H1 (cell line): ENCODE results near the gene SPINK1. TPM values are rescaled to one million over a fixed set of nuclear protein-coding genes. Genes with fewer than 3 reads are reported as not detected.

Experiments used
- CTCF ChIA-PET: fragments of 300-600 bp; sonication (Branson Sonifier 250); formaldehyde crosslinking; loops from one replicate; lab custom pipeline; 2021; ENCODE audit not compliant: partially characterized antibody; lab: Charles Lee
- POLR2A ChIA-PET: fragments of 300-600 bp; sonication (Branson Sonifier 250); formaldehyde crosslinking; loops from one replicate; lab custom pipeline; 2021; ENCODE audit warnings: inconsistent platforms; ENCODE audit not compliant: partially characterized antibody; lab: Charles Lee
- DNase-seq, 2 experiments: peaks; one replicate each; pipeline versions ENCODE4 v3.0.0 to v3.0.0-alpha.2; 2010 to 2022; ENCODE audit warnings: low spot score in 2 of 2, low read depth in 1 of 2, mixed read lengths in 1 of 2
- FAIRE-seq: peaks from 2 replicates; lab custom pipeline; 2011; peaks lifted over from hg19 to GRCh38; lab: Jason Lieb, UNC
- H2AFZ ChIP-seq: 2 replicates; pipeline ENCODE4 v1.8.1; 2012; ENCODE audit warnings: low read length, inconsistent platforms
- H2AK5ac ChIP-seq: 2 replicates; pipeline ENCODE4 v1.6.1; 2013; ENCODE audit warnings: low read depth, low read length
- H2BK120ac ChIP-seq: replicated peaks from 2 replicates; pipeline ENCODE3; 2013; ENCODE audit warnings: low read depth, low read length, inconsistent platforms
- H2BK12ac ChIP-seq: 2 replicates; pipeline ENCODE4 v1.6.1; 2013; ENCODE audit warnings: low read depth, low read length
- H2BK15ac ChIP-seq: 2 replicates; pipeline ENCODE4 v1.6.1; 2013; ENCODE audit warnings: low read length
- H2BK20ac ChIP-seq: 2 replicates; pipeline ENCODE4 v1.6.1; 2013; ENCODE audit warnings: low read length
- H2BK5ac ChIP-seq: 2 replicates; pipeline ENCODE4 v1.6.1; 2013; ENCODE audit warnings: low read depth, low read length
- H3K14ac ChIP-seq: 2 replicates; pipeline ENCODE4 v1.6.1; 2013; ENCODE audit warnings: inconsistent platforms; ENCODE audit not compliant: insufficient read length
- H3K18ac ChIP-seq: 2 replicates; pipeline ENCODE4 v1.6.1; 2013; ENCODE audit warnings: low read length; ENCODE audit errors: extremely low read depth
- H3K23ac ChIP-seq: 2 replicates; pipeline ENCODE4 v1.6.1; 2013; ENCODE audit warnings: inconsistent platforms; ENCODE audit not compliant: insufficient read length
- H3K23me2 ChIP-seq: 2 replicates; pipeline ENCODE4 v1.6.1; 2013; ENCODE audit warnings: low read depth, low read length
- H3K27ac ChIP-seq: 2 replicates; pipeline ENCODE4 v1.6.1; 2011; ENCODE audit warnings: low read depth, low read length, inconsistent platforms
- H3K27me3 ChIP-seq, 4 experiments: replicated peaks in 1 of 4; 1 replicate in 1 of 4; 2 replicates in 3 of 4; pipeline versions ENCODE4 v1.6.1 to v1.8.1; 2011 to 2013; ENCODE audit warnings: low read length in 3 of 4, mild to moderate bottlenecking in 3 of 4, inconsistent platforms in 2 of 4, mixed read lengths in 2 of 4, moderate library complexity in 1 of 4; ENCODE audit not compliant: control insufficient read depth in 3 of 4, insufficient read depth in 3 of 4; ENCODE audit errors: extremely low read depth in 1 of 4
- H3K36me3 ChIP-seq, 4 experiments: 2 replicates each; pipeline versions ENCODE4 v1.6.1 to v1.8.1; 2011 to 2013; ENCODE audit warnings: mild to moderate bottlenecking in 4 of 4, low read length in 3 of 4, moderate library complexity in 2 of 4, control low read depth in 1 of 4, inconsistent platforms in 1 of 4; ENCODE audit not compliant: insufficient read depth in 4 of 4, control insufficient read depth in 2 of 4
- H3K4ac ChIP-seq: replicated peaks from 2 replicates; pipeline ENCODE3; 2013; ENCODE audit warnings: low read length, low read depth, mixed read lengths, inconsistent platforms; ENCODE audit not compliant: insufficient read length
- H3K4me1 ChIP-seq, 4 experiments: replicated peaks in 1 of 4; 1 replicate in 1 of 4; 2 replicates in 3 of 4; pipeline versions ENCODE4 v1.6.1 to v1.8.1; 2011 to 2013; ENCODE audit warnings: low read length in 3 of 4, inconsistent platforms in 2 of 4, mixed read lengths in 1 of 4; ENCODE audit not compliant: insufficient read depth in 4 of 4, control insufficient read depth in 3 of 4
- H3K4me2 ChIP-seq, 2 experiments: 2 replicates each; pipeline versions ENCODE4 v1.6.1 to v1.8.1; 2011 to 2013; ENCODE audit warnings: low read depth in 2 of 2, low read length in 2 of 2, control low read depth in 1 of 2, inconsistent platforms in 1 of 2, mild to moderate bottlenecking in 1 of 2; ENCODE audit not compliant: insufficient read depth in 1 of 2
- H3K4me3 ChIP-seq, 4 experiments: fragments of 200-600, 300-600 bp in 1 of 4; sonication (generic), shearing (Covaris generic), sonication (Bioruptor Twin) in 1 of 4; 2 replicates each; pipeline versions ENCODE4 v1.5.1 to v1.8.1; 2011 to 2016; ENCODE audit warnings: low read length in 4 of 4, low read depth in 3 of 4, control low read depth in 2 of 4, inconsistent platforms in 2 of 4, mild to moderate bottlenecking in 2 of 4, mixed read lengths in 1 of 4, moderate library complexity in 1 of 4; ENCODE audit not compliant: insufficient read depth in 2 of 4; ENCODE audit errors: extremely low read depth in 1 of 4
- H3K56ac ChIP-seq: replicated peaks from 2 replicates; pipeline ENCODE3; 2013; ENCODE audit warnings: low read depth, mild to moderate bottlenecking, mixed read lengths, low read length, inconsistent platforms; ENCODE audit not compliant: insufficient read length
- H3K79me1 ChIP-seq: 2 replicates; pipeline ENCODE4 v1.6.1; 2013; ENCODE audit warnings: low read depth, low read length, control low read depth
- H3K79me2 ChIP-seq, 2 experiments: 2 replicates each; pipeline versions ENCODE4 v1.6.1 to v1.8.1; 2012 to 2013; ENCODE audit warnings: low read length in 2 of 2, mild to moderate bottlenecking in 2 of 2, inconsistent platforms in 1 of 2; ENCODE audit not compliant: insufficient read depth in 2 of 2, control insufficient read depth in 1 of 2
- H3K9ac ChIP-seq, 4 experiments: replicated peaks in 1 of 4; 1 replicate in 1 of 4; 2 replicates in 3 of 4; pipeline versions ENCODE4 v1.6.1 to v1.8.1; 2011 to 2013; ENCODE audit warnings: low read depth in 3 of 4, low read length in 3 of 4, control low read depth in 2 of 4, mild to moderate bottlenecking in 2 of 4, moderate library complexity in 2 of 4, inconsistent platforms in 1 of 4; ENCODE audit errors: extremely low read depth in 1 of 4
- H3K9me3 ChIP-seq, 2 experiments: 2 replicates each; pipeline versions ENCODE4 v1.6.1 to v1.8.1; 2012 to 2013; ENCODE audit warnings: mild to moderate bottlenecking in 2 of 2, moderate library complexity in 2 of 2, control low read depth in 1 of 2, inconsistent platforms in 1 of 2, low read depth in 1 of 2, low read length in 1 of 2, mixed read lengths in 1 of 2; ENCODE audit not compliant: insufficient read depth in 2 of 2
- H4K20me1 ChIP-seq, 2 experiments: replicated peaks in 1 of 2; 2 replicates each; pipeline versions ENCODE3 to v1.8.1; 2011 to 2013; ENCODE audit warnings: inconsistent platforms in 2 of 2, low read length in 2 of 2, mild to moderate bottlenecking in 1 of 2; ENCODE audit not compliant: insufficient read depth in 2 of 2, control insufficient read depth in 1 of 2
- H4K5ac ChIP-seq: 2 replicates; pipeline ENCODE4 v1.6.1; 2013; ENCODE audit warnings: low read length, low read depth, mixed read lengths, inconsistent platforms; ENCODE audit not compliant: insufficient read length
- H4K8ac ChIP-seq: 2 replicates; pipeline ENCODE4 v1.8.0; 2013; ENCODE audit warnings: mild to moderate bottlenecking, moderate library complexity, low read length, inconsistent platforms; ENCODE audit not compliant: insufficient read depth; ENCODE audit errors: extremely low read depth
- H4K91ac ChIP-seq: replicated peaks from 2 replicates; pipeline ENCODE3; 2013; ENCODE audit warnings: low read length, mixed read lengths, inconsistent platforms; ENCODE audit not compliant: insufficient read length
- BACH1 ChIP-seq: IDR thresholded peaks from 2 replicates; pipeline ENCODE4 v1.6.1; 2012; ENCODE audit warnings: low read length, improper control_type of control experiment
- CBX5 ChIP-seq: fragments of 300-800, 300-1000 bp; sonication (generic); IDR thresholded peaks from 2 replicates; pipeline ENCODE4 v1.7.1; 2016; ENCODE audit warnings: antibody characterized with exemption, low read length, low read depth
- CEBPB ChIP-seq: IDR thresholded peaks from 2 replicates; pipeline ENCODE4 v1.6.1; 2012; ENCODE audit warnings: low read depth, low read length
- CHD1 ChIP-seq: IDR thresholded peaks from 2 replicates; pipeline ENCODE4 v1.6.1; 2012; ENCODE audit warnings: low read depth, low read length, improper control_type of control experiment
- EGR1 ChIP-seq: IDR thresholded peaks from 2 replicates; pipeline ENCODE4 v1.6.1; 2011; ENCODE audit warnings: low read depth, low read length, borderline replicate concordance
- NRF1 ChIP-seq: IDR thresholded peaks from 2 replicates; pipeline ENCODE4 v1.6.1; 2011; ENCODE audit warnings: mild to moderate bottlenecking, low read depth, low read length, improper control_type of control experiment
- POLR2A ChIP-seq, 2 experiments: IDR thresholded peaks; 1 replicate in 1 of 2; 2 replicates in 1 of 2; pipeline ENCODE4 v1.6.1; 2011; ENCODE audit warnings: low read depth in 2 of 2, low read length in 2 of 2, mild to moderate bottlenecking in 2 of 2; ENCODE audit errors: control extremely low read depth in 1 of 2
- SIX5 ChIP-seq: IDR thresholded peaks from 2 replicates; pipeline ENCODE4 v1.6.1; 2011; ENCODE audit warnings: mild to moderate bottlenecking, low read depth, low read length
- SUZ12 ChIP-seq: fragments of 200-600 bp; sonication (generic); IDR thresholded peaks from 2 replicates; pipeline ENCODE4 v1.6.1; 2012; ENCODE audit warnings: mild to moderate bottlenecking, inconsistent platforms, low read length, moderate library complexity, mixed read lengths
- TAF7 ChIP-seq: optimal IDR thresholded peaks from 2 replicates; pipeline ENCODE3; 2011; ENCODE audit warnings: low read depth, mild to moderate bottlenecking, inconsistent platforms, low read length, moderate library complexity, borderline replicate concordance
- ZNF274 ChIP-seq: IDR thresholded peaks from 2 replicates; pipeline ENCODE4 v1.7.0; 2012; ENCODE audit warnings: low read length, borderline replicate concordance; ENCODE audit errors: extremely low read depth
- WGBS, 2 experiments: shearing (Covaris generic) in 1 of 2; methylation state at CpG; one replicate each; pipeline versions ENCODE4 v1.1.6 to v1.1.7; 2013 to 2015; ENCODE audit warnings: low lambda C conversion rate in 2 of 2, mixed read lengths in 2 of 2, inconsistent platforms in 1 of 2, low coverage in 1 of 2, missing lambda C conversion rate in 1 of 2; ENCODE audit not compliant: insufficient replicate concordance in 2 of 2, insufficient coverage in 1 of 2, insufficient read length in 1 of 2; ENCODE audit errors: extremely low coverage in 1 of 2, missing lambda C conversion rate in 1 of 2; 5-methylcytosine and 5-hydroxymethylcytosine counted together
- polyA plus RNA-seq, 7 experiments: library from polyadenylated mRNA; depleted of rRNA in 3 of 7; stranded (reverse) in 5 of 7; unstranded in 2 of 7; fragments of >200 nt in 5 of 7; fragments of 200-250 nt in 2 of 7; gene quantifications; 1 replicate in 5 of 7; 2 replicates in 1 of 7; 4 replicates in 1 of 7; pipeline versions ENCODE4 v1.2.1 to v1.2.3, GENCODE V29; 2011 to 2013; ENCODE audit warnings: missing spikeins in 2 of 7, mixed read lengths in 2 of 7
- total RNA-seq: library from RNA; stranded (reverse); fragmentation: NEBNext Ultra II Directional; extraction: Animal tissue kit (Norgen Biotek cat#: 25700); gene quantifications from 2 replicates; pipeline ENCODE4 v1.2.1, GENCODE V29; 2021
- TF ChIP-seq, protein P1 (sequence below): IDR thresholded peaks from 2 replicates; pipeline ENCODE4 v1.6.1; 2012; ENCODE audit warnings: low read length, inconsistent platforms

The SPINK1 gene
- total and polyA plus RNA-seq, 2 of the 8 experiments (the other 6 are each of a cell fraction or from before 2014, with no cell fraction given): 0.48 to 1.3 TPM

DNA sequence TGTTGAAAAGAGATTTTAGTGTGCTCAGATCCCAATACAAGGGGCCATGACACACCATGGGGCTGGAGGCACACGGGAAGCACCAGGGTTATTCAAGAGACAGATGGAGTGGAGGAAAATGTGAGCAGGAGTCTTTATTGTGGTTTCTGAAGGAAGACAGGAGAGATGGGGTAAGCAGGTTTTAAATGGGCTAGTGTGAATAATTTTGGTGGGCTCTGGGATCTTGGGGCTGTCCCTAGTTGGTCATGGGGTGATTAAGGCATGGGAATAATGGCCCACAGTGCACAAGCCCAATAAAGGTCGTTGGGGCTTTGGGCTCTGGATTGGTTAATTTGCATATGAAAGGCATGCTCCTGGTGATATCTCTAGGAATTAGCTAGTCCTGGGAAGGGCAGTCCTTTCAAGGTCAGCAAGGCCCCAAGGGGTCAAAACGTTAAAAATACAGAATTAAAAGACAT lies 43.5 kb upstream of the SPINK1 start:
- peak overlapping the region in 3 of 4 experiments; percentile 41 to 48 (median 44); a peak in 4 of 7 replicates for H3K9ac ChIP-seq
- H2AFZ ChIP-seq: no peak overlapping the region
- no peak for DNase-seq
- H4K5ac ChIP-seq: peak overlapping the region; percentile 98
- H3K4me1 ChIP-seq: peaks cover 11 to 24% (median 18%) of the 10 kb centered on the region in 4 experiments; a peak in 6 of 7 replicates
- peaks cover 2% of the 10 kb centered on the region; the same call in 1 of the 2 replicates for H3K79me1 ChIP-seq
- H4K20me1 ChIP-seq: no peaks in the 10 kb centered on the region
- H2BK20ac ChIP-seq: peak overlapping the region; percentile 94; the same call in 1 of the 2 replicates
- H3K27ac ChIP-seq: peak overlapping the region; percentile 79
- peak overlapping the region; percentile 78; the same call in 1 of the 2 replicates for H2BK12ac ChIP-seq
- peak overlapping the region; percentile 94 for H3K56ac ChIP-seq
- peak overlapping the region; percentile 96 for H3K18ac ChIP-seq
- H3K14ac ChIP-seq: no peak overlapping the region
- H3K4me3 ChIP-seq: peak overlapping the region; percentile 7 to 96 (median 46); a peak in 7 of 8 replicates
- FAIRE-seq: peak; percentile 98
- H3K4ac ChIP-seq: peak overlapping the region; percentile 71
- H2AK5ac ChIP-seq: peak overlapping the region; percentile 34; the same call in 1 of the 2 replicates
- peak overlapping the region; percentile 99 for H2BK120ac ChIP-seq
- 0% methylated on average over 3 of the region's 3 CpGs; no CpG with 5 or more reads in 1 of the 2 experiments for WGBS, 2 experiments
- no peak overlapping the region for H4K8ac ChIP-seq
- H2BK15ac ChIP-seq: no peak overlapping the region; the same call in 1 of the 2 replicates
- H3K23ac ChIP-seq: peak overlapping the region; percentile 77
- H2BK5ac ChIP-seq: peak overlapping the region; percentile 98
- H4K91ac ChIP-seq: peak overlapping the region; percentile 97
- no peaks in the 10 kb centered on the region for H3K9me3 ChIP-seq
- peaks cover 18 to 72% of the 10 kb centered on the region in 2 experiments; a peak in 3 of 4 replicates for H3K79me2 ChIP-seq
- CTCF ChIA-PET: interaction anchor here (1.8 to 17.4 kb wide), 2 partner anchors 17 to 59 kb away, joined by 7 to 163 read pairs; no protein-coding TSS in a partner anchor
- POLR2A ChIA-PET: interaction anchor here (0.7 to 20.0 kb wide), 18 partner anchors 8 to 291 kb away, joined by 3 to 730 read pairs (median 4); no protein-coding TSS in a partner anchor
- H3K27me3 ChIP-seq: no peaks in the 10 kb centered on the region
- H3K23me2 ChIP-seq: peaks cover 4% of the 10 kb centered on the region; the same call in 1 of the 2 replicates
- peaks cover 2 to 31% (median 9%) of the 10 kb centered on the region in 4 experiments; a peak in 5 of 8 replicates for H3K36me3 ChIP-seq
- H3K4me2 ChIP-seq: peak overlapping the region; percentile 63 to 91
- TF ChIP-seq SUZ12 (no peak), SIX5 (no peak), EGR1 (no peak), ZNF274 (no peak), CEBPB (no peak), BACH1 (no peak), POLR2A (IDR thresholded peaks at IDR 0.05; ENCODE audit: control extremely low read depth in 1 of 2, low read depth in 2 of 2, low read length in 2 of 2) (no peak), NRF1 (no peak), TAF7 (peak; percentile 39), CBX5 (no peak), CHD1 (no peak; the same call in 1 of the 2 replicates)
- TF ChIP-seq, protein P1, sequence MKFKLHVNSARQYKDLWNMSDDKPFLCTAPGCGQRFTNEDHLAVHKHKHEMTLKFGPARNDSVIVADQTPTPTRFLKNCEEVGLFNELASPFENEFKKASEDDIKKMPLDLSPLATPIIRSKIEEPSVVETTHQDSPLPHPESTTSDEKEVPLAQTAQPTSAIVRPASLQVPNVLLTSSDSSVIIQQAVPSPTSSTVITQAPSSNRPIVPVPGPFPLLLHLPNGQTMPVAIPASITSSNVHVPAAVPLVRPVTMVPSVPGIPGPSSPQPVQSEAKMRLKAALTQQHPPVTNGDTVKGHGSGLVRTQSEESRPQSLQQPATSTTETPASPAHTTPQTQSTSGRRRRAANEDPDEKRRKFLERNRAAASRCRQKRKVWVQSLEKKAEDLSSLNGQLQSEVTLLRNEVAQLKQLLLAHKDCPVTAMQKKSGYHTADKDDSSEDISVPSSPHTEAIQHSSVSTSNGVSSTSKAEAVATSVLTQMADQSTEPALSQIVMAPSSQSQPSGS: no peak; the same call in 1 of the 2 replicates
